Measurements from ENCODE around the gene ATAT1. TPM values are rescaled to one million over a fixed set of nuclear protein-coding genes. Genes with fewer than 3 reads are reported as not detected.

The ATAT1 gene
- total and polyA plus RNA-seq, 2 of the 13 experiments (the other 11 are each of a cell fraction or from before 2014, with no cell fraction given) = 9.2 to 23.6 TPM

GRCh38 chr6:30614843-30615218 lies 11.8 kb upstream of the ATAT1 start (continued):
- TF ChIP-seq HOXD1 (CRISPR knock-in tag; IDR thresholded peaks at IDR 0.05) (no peak), ZSCAN31 (CRISPR knock-in tag; IDR thresholded peaks at IDR 0.05; ENCODE audit: low read depth) (peak; percentile 48; the same call in 1 of the 2 replicates), GTF2F1 (IDR thresholded peaks at IDR 0.05; ENCODE audit: low read length) (no peak), MXD3 (CRISPR knock-in tag; IDR thresholded peaks at IDR 0.05) (no peak), ZBTB40 (IDR thresholded peaks at IDR 0.05) (no peak), ZBTB40 (CRISPR knock-in tag; IDR thresholded peaks at IDR 0.05) (no peak; the same call in 1 of the 2 replicates), CEBPB (IDR thresholded peaks at IDR 0.05; ENCODE audit: borderline replicate concordance, low read depth, low read length) (peak; percentile 91), FUBP1 (CRISPR knock-in tag; IDR thresholded peaks at IDR 0.05; ENCODE audit: borderline replicate concordance) (no peak), ZNF530 (CRISPR knock-in tag; IDR thresholded peaks at IDR 0.05; ENCODE audit: low read depth) (no peak), ZNF136 (CRISPR knock-in tag; IDR thresholded peaks at IDR 0.05; ENCODE audit: low read depth) (no peak), MZF1 (CRISPR knock-in tag; IDR thresholded peaks at IDR 0.05; ENCODE audit: borderline replicate concordance) (no peak), ZBTB21 (CRISPR knock-in tag; IDR thresholded peaks at IDR 0.05) (no peak), IKZF5 (CRISPR knock-in tag; IDR thresholded peaks at IDR 0.05) (peak; percentile 73; the same call in 1 of the 2 replicates), ZNF207 (IDR thresholded peaks at IDR 0.05; ENCODE audit: borderline replicate concordance) (no peak), CCDC6 (CRISPR knock-in tag; IDR thresholded peaks at IDR 0.05) (no peak), SMARCE1 (IDR thresholded peaks at IDR 0.05; ENCODE audit: borderline replicate concordance) (no peak), ZSCAN21 (CRISPR knock-in tag; IDR thresholded peaks at IDR 0.05; ENCODE audit: borderline replicate concordance) (no peak; the same call in 1 of the 2 replicates)
